MM.1S (cell line): ENCODE data around the gene RANBP9.

Experiments
- DNase-seq: peaks from one replicate; pipeline ENCODE4 v3.0.0-alpha.2; 2015
- H2AFZ ChIP-seq: fragments of 300-600 bp; sonication (generic); 2 replicates; pipeline ENCODE4 v1.6.0; 2016; ENCODE audit warnings: antibody characterized with exemption, low read length
- H3F3A ChIP-seq: fragments of 300-600 bp; sonication (generic); 2 replicates; pipeline ENCODE4 v1.6.1; 2016; ENCODE audit warnings: mild to moderate bottlenecking, antibody characterized with exemption, low read length, moderate library complexity, mixed read lengths; ENCODE audit not compliant: insufficient read depth
- H3K27ac ChIP-seq: fragments of 300-600 bp; sonication (generic); 2 replicates; pipeline ENCODE4 v1.5.1; 2016; ENCODE audit warnings: mild to moderate bottlenecking, low read length
- H3K27me3 ChIP-seq: fragments of 300-600 bp; sonication (generic); replicated peaks from 2 replicates; pipeline ENCODE4 v1.6.0; 2016; ENCODE audit warnings: low read length; ENCODE audit not compliant: insufficient read depth
- H3K36me3 ChIP-seq: fragments of 300-600 bp; sonication (generic); replicated peaks from 2 replicates; pipeline ENCODE4 v1.6.1; 2016; ENCODE audit warnings: mild to moderate bottlenecking, low read length, mixed read lengths; ENCODE audit not compliant: insufficient read depth
- H3K4me1 ChIP-seq: fragments of 300-600 bp; sonication (generic); 2 replicates; pipeline ENCODE4 v1.6.1; 2016; ENCODE audit warnings: low read length, mixed read lengths
- H3K4me2 ChIP-seq: fragments of 300-600 bp; sonication (generic); 2 replicates; pipeline ENCODE4 v1.6.0; 2016; ENCODE audit warnings: low read depth, low read length
- H3K4me3 ChIP-seq: fragments of 300-600 bp; sonication (generic); 2 replicates; pipeline ENCODE4 v1.5.1; 2016; ENCODE audit warnings: low read length, mixed read lengths
- H3K79me2 ChIP-seq: fragments of 300-600 bp; sonication (generic); 2 replicates; pipeline ENCODE4 v1.6.1; 2016; ENCODE audit warnings: mixed run types, low read length, mixed read lengths
- H3K9ac ChIP-seq: fragments of 300-600 bp; sonication (generic); 2 replicates; pipeline ENCODE4 v1.6.1; 2016; ENCODE audit warnings: low read length, mixed read lengths
- H3K9me2 ChIP-seq: fragments of 300-600 bp; sonication (generic); replicated peaks from 2 replicates; pipeline ENCODE4 v1.6.1; 2016; ENCODE audit warnings: mild to moderate bottlenecking, low read length, mixed read lengths; ENCODE audit not compliant: insufficient read depth
- H3K9me3 ChIP-seq: fragments of 300-600 bp; sonication (generic); replicated peaks from 2 replicates; pipeline ENCODE4 v1.6.1; 2016; ENCODE audit warnings: mild to moderate bottlenecking, low read length, mixed read lengths; ENCODE audit not compliant: insufficient read depth
- H4K20me1 ChIP-seq: fragments of 300-600 bp; sonication (generic); 2 replicates; pipeline ENCODE4 v1.6.1; 2016; ENCODE audit warnings: mild to moderate bottlenecking, low read length, moderate library complexity, mixed read lengths; ENCODE audit not compliant: insufficient read depth
- EZH2 ChIP-seq: fragments of 300-600 bp; sonication (generic); optimal IDR thresholded peaks from 2 replicates; pipeline ENCODE3; 2017; ENCODE audit warnings: low read depth, mild to moderate bottlenecking, antibody characterized with exemption, low read length, mixed read lengths
- EZH2phosphoT487 ChIP-seq: fragments of 300-600 bp; sonication (generic); IDR thresholded peaks from 2 replicates; pipeline ENCODE4 v1.6.1; 2018; ENCODE audit warnings: antibody characterized with exemption, low read length
- TF ChIP-seq, protein P1 (sequence below): fragments of 300-600 bp; sonication (generic); IDR thresholded peaks from 2 replicates; pipeline ENCODE4 v1.5.1; 2016; ENCODE audit warnings: antibody characterized with exemption, low read length, mixed read lengths

The RANBP9 gene

DNA sequence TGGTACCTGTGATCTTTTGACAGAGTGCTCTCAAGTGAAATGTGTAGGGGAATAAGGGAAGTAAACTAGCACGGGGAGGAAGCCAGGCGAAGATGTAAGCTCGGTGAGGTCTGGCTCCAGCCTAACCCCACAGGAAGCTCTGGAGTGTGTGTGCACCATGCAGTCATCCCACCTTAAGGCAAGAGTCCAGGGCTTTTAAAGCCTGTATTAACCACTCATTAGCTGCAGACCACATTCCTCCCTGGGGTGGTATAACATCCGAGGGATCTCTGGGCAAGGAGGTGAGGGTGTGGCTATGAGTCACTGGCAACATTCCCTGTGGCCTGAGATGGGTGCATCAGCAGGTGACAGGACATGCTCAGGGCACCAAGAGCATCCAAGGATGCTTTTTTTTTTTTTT is 12.5 kb upstream of the RANBP9 start:
- Histone ChIP-seq H3K4me3 (no peak overlapping the region), H4K20me1 (no peaks in the 10 kb centered on the region), H3K9ac (no peak overlapping the region), H3K4me2 (no peak overlapping the region), H3K9me3 (no peaks in the 10 kb centered on the region), H3K27ac (no peak overlapping the region), H3K27me3 (no peaks in the 10 kb centered on the region), H2AFZ (no peak overlapping the region), H3K36me3 (no peaks in the 10 kb centered on the region), H3K79me2 (no peaks in the 10 kb centered on the region), H3K9me2 (no peaks in the 10 kb centered on the region), H3K4me1 (no peaks in the 10 kb centered on the region), H3F3A (no peaks in the 10 kb centered on the region)
- TF ChIP-seq EZH2, result no peak
- TF ChIP-seq, protein P1, sequence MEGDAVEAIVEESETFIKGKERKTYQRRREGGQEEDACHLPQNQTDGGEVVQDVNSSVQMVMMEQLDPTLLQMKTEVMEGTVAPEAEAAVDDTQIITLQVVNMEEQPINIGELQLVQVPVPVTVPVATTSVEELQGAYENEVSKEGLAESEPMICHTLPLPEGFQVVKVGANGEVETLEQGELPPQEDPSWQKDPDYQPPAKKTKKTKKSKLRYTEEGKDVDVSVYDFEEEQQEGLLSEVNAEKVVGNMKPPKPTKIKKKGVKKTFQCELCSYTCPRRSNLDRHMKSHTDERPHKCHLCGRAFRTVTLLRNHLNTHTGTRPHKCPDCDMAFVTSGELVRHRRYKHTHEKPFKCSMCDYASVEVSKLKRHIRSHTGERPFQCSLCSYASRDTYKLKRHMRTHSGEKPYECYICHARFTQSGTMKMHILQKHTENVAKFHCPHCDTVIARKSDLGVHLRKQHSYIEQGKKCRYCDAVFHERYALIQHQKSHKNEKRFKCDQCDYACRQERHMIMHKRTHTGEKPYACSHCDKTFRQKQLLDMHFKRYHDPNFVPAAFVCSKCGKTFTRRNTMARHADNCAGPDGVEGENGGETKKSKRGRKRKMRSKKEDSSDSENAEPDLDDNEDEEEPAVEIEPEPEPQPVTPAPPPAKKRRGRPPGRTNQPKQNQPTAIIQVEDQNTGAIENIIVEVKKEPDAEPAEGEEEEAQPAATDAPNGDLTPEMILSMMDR, result no peak
- no peak for TF ChIP-seq EZH2phosphoT487
- no peak for DNase-seq

DNA sequence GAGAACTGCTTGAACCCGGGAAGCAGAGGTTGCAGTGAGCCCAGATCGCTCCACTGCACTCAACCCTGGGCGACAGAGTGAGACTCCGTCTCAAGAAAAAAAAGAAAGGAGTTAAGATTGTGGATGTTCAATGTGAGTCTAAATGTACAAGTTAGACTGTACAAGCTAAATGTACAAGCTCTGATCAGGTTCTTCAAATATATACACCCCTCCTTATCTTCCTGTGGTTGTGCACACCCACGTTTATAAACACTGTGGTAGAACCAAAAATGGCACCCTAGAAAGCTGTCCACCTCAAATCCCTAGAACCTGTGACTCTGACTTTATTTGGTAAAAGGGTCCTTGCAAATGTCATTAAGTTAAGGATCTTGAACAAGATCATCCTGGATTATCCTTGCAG is 11.2 kb upstream of the RANBP9 start:
- H4K20me1 ChIP-seq, result no peaks in the 10 kb centered on the region
- no peak overlapping the region for H3K4me2 ChIP-seq
- H3K4me3 ChIP-seq, result no peak overlapping the region
- no peaks in the 10 kb centered on the region for H3K4me1 ChIP-seq
- DNase-seq, result no peak
- no peaks in the 10 kb centered on the region for H3K9me3 ChIP-seq
- H3K27me3 ChIP-seq, result no peaks in the 10 kb centered on the region
- no peak overlapping the region for H3K9ac ChIP-seq
- no peak overlapping the region for H3K27ac ChIP-seq
- TF ChIP-seq, protein P1, result no peak
- TF ChIP-seq EZH2 (no peak), EZH2phosphoT487 (no peak)
- H3K9me2 ChIP-seq, result no peaks in the 10 kb centered on the region
- H3K36me3 ChIP-seq, result no peaks in the 10 kb centered on the region
- H3K79me2 ChIP-seq, result no peaks in the 10 kb centered on the region
- no peaks in the 10 kb centered on the region for H3F3A ChIP-seq
- no peak overlapping the region for H2AFZ ChIP-seq

DNA sequence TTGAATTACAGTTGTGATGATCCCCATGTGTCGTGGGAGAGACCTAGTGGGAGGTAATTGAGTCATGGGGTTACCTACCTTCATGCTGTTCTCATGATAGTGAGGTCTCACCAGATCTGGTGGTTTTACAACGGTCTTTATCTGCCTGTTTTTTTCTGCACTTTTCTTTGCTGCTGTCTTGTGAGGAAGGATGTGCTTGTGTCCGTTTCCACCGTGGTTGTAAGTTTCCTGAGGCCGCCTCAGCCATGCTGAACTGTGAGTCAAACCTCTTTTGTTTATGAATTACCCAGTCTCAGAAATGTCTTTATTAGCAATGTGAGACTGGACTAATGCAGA is 6.5 kb upstream of the RANBP9 start:
- Histone ChIP-seq H3K79me2 (no peaks in the 10 kb centered on the region), H3F3A (no peaks in the 10 kb centered on the region), H3K9me2 (no peaks in the 10 kb centered on the region), H3K9ac (no peak overlapping the region), H3K9me3 (no peaks in the 10 kb centered on the region), H3K4me3 (no peak overlapping the region), H3K4me1 (no peaks in the 10 kb centered on the region), H3K27ac (no peak overlapping the region), H2AFZ (no peak overlapping the region), H3K36me3 (no peaks in the 10 kb centered on the region), H3K27me3 (no peaks in the 10 kb centered on the region), H3K4me2 (no peak overlapping the region), H4K20me1 (no peaks in the 10 kb centered on the region)
- TF ChIP-seq EZH2phosphoT487, result no peak
- no peak for TF ChIP-seq EZH2
- TF ChIP-seq, protein P1, result no peak
- DNase-seq, result no peak
